Activated naive CD4-positive, alpha-beta T cell (primary cell): ENCODE data around the gene DNAAF3.
A peak's percentile ranks its signal among the peaks of the same experiment; 100 is the strongest.
"Not testable (repeated sequence)": the region's sequence is repeated elsewhere in the genome, so short reads cannot be mapped to it uniquely, and the experiment has no call there.

Experiments
- DNase-seq, 4 experiments: peaks; one replicate each; lab custom pipeline; 2025; lab: John Stamatoyannopoulos, UW

Gene DNAAF3

DNA sequence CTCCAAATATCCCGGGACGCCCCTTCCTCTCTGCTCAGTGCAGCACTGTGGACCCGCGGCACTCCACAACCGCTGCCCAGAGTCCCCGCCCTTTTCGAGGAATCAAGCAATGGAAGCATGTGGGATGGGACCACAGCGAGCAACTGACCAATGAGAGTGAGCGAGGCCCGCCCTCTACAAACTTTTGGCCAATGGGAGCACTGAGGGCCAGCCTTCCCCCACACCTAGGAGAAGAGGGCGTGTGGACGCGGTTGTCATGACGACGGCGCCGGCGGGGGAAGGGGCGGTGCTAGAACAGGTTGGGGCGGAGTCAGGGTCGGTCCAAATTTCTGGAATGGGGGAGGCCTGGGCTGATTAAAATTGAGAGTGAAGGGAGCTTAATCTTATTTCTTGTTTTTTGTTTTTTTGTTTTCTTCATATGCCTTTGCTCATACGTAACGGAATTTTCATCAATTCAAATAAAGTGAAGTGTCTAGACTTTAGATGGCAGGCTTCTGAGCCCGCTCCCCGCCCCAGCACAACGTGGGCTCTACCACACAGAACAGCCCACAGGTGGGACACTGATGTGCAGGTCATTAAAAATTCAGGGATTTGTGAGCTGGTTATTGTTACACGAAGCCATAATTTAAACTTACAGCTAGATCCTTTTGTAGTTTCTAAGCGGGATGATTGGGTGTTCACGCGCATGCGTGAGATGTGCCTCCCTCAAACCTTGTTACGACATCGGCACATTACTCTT, at the start of gene DNAAF3:
TSS of gene DNAAF3 (minus strand) at position 84 of the 739 bp plus-strand sequence. CDS start 200 bp downstream, outside the sequence.
- DNase-seq = peak in 2 of 4 experiments; percentile 29 to 38

DNA sequence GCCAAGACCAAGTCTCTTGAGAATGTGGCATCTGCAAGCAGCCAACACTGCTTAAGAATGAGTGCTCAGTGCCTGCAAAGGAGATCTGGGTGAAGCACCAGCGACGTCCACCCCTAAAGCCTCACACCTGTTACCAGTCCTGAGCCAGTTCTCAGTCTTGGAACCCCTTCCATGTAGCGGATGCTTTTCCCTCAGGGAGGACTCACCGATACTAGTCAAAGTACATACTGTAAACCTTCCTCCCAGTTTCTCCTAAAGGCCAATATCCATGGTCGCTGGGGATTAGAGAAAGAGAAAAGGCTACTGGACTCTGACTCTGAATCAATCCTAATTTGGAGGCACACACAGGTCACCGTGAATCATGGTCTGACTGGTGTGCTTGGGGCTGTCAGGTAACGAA, 47.1 kb upstream of the DNAAF3 start:
- DNase-seq = no peak

DNA sequence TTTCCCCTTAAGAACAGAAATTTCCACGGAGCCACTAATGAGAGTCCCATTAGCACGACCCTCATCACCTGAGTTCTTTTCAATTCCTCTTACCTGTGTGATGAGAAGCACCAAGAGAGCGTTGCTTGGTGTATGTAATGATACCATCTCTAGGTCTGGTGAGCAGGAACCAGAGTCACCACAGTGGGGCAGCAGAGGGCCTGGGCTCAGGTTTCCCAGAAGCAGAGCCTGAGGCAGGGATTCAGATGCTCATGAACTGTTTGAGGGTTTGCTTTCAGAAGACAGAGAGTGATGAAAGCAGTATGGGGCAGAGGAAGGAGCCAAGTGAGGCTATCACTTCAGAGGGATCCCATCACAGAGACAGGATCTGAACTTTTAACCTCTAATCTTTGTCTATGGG, 46.0 kb upstream of the DNAAF3 start:
- peak in 2 of 4 experiments; percentile 7 to 21 for DNase-seq

DNA sequence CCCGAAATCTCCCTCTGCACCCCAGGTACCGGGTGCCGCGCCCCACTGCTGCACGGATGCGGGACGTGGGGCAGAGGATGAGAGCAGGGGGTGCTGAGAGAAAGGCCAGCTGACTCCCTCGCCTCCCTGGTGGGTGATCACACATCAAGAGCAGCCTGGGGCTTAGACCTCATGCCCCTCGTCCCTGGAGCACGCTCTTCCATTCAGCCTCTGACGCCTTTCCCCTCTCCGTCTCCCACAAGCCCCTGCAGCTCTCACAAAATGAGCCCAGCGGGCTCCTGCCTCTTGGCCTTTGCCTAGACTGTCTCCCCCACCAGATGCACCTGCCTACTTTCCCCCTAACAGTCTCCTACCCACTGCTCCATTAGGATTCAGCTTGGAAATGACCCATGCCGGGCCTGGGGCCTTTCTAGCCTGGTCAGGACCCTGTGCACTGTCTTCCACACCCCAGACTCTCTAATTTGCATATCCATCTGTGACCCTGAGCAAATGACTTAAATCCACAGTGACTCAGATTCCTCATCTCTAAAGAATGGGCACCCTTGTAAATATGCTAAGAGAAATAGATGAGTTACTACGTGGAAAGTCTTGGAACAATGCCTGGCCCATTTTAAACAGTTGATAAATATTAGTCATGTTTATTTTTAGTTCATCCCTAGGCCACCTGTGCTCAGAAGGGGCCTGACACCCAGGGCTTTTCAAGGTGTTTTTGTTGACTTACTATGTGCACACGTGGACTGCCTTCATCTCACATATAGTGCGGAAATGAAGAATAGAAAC, 43.5 kb upstream of the DNAAF3 start:
- no peak for DNase-seq

DNA sequence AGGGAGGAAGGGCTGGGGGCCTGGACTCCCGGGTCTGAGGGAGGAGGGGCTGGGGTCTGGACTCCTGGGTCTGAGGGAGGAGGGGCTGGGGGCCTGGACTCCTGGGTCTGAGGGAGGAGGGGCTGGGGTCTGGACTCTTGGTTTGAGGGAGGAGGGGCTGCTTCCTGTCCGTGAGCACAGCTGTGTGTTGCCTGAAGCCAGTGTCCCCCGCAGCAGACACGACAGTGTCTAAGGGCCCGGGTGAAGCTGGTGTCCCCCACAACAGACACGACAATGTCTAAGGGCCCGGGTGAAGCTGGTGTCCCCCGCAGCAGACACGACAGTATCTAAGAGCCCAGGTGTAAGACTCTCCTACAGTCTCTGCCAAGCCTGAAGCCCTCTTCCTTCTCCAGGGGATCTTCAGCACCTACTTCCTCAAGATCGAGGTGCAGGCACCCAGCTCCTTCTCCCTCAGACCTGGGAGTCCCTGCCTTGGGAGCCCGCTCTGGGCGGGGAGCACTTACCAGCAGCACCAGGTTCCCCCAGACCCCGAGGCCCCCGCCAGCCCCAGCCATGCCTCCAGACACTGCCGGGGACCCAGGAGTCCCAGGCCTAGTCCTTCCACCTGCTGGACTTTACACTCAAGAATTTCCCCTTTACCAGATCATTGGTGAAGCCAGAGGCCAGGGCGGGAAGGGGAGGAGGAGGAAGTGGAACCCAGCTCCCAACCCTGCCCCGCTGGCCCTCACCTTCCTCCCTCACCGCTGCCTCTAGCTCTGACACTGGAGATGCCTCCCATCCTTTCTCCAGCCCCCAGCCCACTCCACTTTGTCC, 42.7 kb upstream of the DNAAF3 start, which contains the start of gene PTPRH:
TSS of gene PTPRH (minus strand) at position 622 of the 813 bp plus-strand sequence. CDS start at position 554, 68 bp downstream.
- DNase-seq = no peak

DNA sequence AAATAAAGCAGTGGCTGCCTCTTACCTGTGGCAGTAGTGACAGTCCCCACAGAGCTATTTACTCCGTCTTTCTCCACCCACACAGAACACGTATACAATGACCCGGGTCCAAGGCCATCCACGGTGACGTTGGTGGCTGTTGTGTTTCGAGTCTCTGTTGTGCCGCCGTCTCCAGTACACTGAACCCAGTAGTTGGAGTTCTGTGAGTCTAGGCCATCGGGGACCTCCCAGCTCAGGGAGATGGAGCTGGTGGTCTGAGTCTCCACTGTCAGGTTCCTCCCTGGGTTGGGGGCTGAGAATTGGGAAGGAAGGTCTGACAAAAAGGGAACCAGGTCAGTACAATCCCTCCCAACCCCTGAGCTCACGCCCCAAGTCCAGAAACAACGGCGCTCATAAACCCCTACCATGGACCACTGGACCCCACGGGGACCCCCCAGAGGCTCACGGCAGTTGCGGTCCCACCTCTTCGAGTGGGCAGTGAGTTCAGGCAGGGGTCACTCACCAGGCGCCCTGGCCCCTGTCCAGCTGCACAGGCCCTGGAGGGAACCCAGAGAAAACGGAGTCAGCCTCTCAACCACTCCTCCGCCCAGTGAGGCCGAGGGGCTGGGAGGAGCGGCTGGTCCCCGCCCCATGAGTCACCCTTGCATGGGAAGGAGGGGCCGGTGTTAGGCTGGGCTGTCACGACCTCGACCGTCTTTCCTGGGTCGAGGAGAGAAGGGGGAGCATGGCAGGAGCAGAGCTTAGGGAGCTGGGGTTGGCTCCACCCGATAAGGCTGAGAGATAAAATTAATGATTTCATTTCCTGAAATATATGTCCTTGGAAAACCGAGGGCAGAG, 40.5 kb upstream of the DNAAF3 start:
- peak in 1 of 4 experiments; percentile 10 for DNase-seq

DNA sequence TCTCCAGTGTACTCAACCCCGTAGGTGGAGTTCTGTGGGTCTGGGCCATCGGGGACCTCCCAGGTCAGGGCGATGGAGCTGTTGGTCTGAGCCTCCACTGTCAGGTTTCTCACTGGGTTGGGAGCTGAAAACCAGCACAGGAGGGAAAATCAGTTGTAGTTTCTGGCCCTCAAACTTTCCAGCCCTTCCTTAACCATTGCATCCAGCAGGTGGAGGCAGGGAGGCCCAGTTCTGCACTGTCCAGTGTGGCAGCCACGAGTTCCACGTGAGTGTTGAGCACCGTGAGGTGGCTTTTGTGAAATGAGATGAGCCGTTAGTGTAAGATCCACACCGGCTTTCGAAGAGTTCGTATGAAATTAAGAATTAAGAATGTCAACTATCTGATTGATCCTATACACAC, 35.8 kb upstream of the DNAAF3 start:
- not testable (repeated sequence) for DNase-seq

DNA sequence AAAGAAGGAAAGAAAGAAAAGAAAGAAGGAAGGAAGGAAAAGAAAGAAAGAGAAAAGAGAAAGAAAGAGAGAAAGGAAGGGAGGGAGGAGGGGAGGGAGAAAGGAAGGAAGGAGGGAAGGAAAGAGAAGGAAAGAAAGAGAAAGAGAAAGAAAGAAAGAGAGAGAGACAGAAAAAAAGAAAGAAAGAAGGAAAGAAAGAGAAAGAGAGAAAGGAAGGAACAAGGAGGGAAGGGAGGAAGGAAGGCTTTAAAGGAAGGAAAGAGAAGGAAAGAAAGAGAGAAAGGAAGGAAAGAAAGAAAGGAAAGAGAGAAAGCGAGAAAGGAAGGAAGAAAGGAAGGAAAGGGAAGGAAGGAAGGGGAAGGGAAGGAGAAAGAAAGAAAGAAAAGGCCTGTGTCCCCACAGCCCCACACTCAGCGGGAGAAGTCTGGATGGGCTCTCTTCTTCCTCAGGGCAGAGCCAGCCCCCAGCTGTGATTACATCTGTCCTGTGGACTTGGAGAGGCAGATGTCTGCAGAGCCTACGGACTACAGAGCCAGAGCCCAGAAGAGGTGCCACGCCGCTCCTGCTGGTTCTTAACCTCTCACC, 33.3 kb upstream of the DNAAF3 start:
- no peak for DNase-seq

DNA sequence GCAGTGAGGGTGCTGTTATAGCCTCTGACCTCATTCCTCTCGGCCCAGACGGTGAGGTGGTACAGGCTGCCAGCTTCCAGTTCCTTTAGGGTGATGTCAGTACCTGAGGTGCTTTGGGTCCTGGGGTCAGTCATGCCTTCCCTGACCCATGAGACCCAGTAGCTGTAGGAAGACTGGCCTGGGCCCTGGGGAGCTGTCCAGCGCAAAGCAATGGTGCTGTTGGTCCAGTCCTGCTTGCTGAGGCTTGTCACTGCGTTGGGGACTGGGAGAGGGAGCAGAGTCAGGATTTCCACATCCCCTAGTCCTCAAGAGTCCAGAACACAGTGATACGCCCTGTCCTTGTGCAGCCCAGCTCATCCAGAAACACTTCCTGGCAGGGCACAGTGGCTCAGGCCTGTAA, 32.2 kb upstream of the DNAAF3 start:
- no peak for DNase-seq

DNA sequence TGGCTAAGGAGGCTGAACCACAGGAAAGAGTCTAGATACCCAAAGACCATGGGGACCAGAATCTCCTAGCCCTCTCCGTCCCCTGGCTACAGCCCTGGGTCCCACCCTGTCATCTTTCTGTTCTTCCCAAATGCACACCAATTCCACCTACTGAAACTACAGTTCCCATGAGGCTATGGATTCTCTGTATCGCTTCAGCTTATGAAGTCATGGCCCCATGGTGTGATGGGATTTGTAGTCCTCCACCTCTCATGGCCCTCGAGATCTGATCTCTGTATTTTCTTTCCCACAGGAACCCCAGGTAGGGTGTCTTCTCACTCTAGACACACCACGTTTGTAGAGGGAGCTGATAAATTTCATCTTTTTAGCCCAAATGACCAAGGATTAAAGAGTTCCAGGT, 31.1 kb upstream of the DNAAF3 start:
- no peak for DNase-seq

DNA sequence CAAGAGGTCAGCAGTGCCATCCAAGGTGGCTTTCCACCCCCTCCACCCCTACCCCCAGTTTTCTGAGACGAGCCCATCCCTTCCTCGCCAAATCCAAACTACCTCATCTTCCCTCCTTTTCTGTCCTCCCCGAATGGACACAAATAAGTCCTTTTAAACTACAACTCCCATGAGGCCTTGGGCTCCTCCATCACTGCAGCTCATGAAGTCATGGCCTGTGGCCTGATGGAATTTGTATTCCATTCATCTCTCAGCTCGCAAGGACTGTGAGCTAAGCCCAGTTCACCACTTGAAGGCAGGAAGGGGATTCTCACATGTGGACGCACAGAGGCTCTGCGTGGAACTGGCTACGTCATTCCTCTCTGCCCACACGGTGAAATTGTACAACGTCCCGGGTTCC, 30.4 kb upstream of the DNAAF3 start:
- no peak for DNase-seq

DNA sequence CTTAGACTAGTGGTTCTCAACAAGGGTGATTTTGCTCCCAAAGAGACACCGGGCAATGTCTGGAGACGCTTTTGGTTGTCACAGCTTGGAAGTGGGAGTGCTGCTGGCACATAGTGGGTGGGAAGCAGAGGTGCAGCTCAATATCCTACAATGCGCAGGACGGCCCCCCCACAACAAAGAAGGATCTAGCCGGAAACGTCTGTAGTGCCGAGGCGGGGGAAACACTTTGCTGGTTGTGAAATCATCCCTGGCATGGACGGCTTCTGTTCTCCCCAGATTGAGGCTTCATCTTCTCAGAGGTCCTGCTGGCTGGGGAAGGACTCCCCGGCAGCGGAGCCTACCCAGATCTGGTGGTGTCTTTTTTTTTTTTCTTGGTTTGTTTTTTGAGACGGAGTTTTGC, 27.1 kb upstream of the DNAAF3 start:
- no peak for DNase-seq

DNA sequence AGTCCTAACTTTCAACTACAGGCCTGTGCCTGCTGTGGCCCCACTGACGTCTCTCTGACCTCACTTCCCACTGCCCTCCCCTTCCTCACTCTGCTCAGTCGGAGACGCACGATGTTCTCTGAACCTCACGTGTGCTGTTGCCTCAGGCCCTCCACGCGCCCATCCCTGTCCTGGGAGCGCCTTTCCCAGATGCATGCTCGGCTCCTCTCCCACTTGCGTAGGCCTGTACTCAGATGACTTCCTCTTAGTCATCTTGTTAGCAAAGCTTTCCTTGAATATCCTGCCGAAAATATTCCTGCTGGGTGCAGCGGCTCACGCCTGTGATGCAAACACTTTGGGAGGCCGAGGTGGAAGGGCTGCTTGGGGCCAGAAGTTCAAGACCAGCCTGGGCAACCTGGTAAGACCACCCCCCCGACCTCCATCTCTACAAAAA, 23.0 kb upstream of the DNAAF3 start:
- DNase-seq = no peak

DNA sequence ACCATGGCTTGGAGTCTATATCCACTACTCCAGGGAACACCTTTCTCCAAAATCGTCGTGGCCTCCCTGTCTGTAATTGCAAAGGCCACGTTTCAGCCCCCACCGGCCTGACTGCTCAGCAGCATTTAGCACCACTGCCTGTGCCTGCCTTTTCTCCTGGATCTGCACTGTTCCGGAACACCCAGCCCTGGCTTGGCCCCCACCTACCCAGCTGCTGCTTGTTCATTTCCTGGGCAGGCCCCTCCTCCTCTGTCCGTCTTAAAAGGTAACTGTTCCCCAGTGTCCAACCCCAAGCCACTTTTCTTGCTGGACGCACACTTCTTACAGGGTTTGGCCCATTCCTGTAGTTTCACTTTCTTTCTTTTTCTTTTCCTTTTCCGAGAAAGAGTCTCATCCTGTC, 22.2 kb upstream of the DNAAF3 start:
- no peak for DNase-seq

DNA sequence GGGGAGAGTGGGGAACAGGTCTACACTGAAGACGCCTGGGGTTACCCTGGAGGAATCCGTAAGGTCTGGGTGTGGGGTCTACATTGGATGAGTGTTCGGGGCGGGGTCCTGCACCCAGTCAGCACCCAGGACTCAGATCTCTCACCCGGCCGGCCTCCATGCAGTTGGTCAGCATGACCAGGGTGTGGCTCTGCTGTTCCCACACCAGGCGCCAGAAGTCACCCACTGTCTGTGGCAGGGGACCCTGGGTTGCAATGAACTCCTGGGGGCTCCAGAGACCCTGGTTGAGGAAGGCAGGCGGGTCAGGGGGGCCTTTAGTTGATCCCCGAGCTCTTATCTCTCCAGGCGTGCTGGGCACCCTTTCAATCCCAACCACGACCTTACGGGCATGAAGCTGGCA, 19.7 kb upstream of the DNAAF3 start:
- no peak for DNase-seq

DNA sequence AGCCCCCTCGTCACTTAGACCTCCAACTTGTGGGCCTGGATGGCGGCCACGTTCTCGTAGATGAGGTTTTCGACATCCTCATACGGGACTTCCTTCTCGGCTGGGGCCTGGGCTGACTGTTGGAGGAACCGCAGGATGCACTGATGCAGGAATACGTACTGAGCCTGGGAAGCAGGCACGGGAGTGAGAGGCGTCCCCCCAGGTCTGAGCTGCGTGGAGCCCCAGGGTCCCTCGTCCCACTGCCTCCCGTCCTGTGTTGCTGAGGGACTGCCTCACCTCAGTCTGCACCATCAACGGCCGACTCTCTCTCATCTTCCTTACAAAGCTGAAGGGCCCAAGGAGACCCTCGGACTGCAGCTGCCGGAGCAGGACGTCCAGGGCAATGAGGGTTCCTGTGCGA, 15.3 kb upstream of the DNAAF3 start:
- no peak for DNase-seq

DNA sequence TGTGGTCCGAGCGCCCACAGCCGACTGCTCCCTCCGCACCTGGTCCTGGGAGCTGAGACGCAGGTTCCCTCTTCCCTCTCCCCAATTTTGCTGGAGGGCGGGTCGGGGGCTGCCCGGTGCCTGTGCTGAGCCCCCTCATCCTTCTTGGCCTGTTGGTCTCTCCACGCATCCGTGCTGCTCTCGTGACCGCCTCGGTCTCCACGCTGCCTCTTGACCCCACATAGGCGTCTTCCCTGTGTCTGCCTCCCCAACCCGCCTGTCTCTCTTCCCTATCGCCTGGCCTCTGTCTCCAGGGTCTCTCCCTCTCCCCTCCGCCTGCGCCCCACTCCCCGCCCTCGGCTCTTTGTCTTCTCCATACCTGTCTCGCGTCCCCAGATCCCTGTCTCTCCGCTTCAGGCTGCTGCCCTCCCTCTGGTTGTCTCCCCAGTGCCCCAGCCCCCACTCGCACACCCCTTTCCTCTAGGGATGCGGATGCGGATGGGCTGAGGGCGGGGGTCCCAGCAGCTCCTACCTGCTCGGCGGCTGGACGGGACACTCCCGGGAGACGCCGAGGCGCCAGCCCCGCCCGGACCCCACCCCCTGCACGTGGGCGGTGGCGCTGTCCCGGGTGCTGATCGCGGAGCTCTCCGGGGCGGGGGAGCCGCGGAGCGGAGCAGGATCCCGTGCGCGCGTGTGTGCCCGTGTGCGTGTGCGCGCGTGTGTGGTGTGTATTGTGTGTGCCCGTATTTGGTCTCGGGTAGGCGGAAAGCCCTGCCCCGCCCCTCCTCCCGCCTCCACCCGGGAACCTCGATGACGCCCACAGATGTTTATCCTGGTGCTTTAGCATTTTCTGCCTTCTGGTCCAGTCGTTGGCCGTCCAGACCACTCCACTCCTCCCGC, 13.4 kb upstream of the DNAAF3 start, which contains the start of gene SYT5:
TSS of gene SYT5 (minus strand) at position 684 of the 879 bp plus-strand sequence. CDS start 1,248 bp downstream, outside the sequence.
- peak; percentile 19 to 60 (median 33) for DNase-seq

DNA sequence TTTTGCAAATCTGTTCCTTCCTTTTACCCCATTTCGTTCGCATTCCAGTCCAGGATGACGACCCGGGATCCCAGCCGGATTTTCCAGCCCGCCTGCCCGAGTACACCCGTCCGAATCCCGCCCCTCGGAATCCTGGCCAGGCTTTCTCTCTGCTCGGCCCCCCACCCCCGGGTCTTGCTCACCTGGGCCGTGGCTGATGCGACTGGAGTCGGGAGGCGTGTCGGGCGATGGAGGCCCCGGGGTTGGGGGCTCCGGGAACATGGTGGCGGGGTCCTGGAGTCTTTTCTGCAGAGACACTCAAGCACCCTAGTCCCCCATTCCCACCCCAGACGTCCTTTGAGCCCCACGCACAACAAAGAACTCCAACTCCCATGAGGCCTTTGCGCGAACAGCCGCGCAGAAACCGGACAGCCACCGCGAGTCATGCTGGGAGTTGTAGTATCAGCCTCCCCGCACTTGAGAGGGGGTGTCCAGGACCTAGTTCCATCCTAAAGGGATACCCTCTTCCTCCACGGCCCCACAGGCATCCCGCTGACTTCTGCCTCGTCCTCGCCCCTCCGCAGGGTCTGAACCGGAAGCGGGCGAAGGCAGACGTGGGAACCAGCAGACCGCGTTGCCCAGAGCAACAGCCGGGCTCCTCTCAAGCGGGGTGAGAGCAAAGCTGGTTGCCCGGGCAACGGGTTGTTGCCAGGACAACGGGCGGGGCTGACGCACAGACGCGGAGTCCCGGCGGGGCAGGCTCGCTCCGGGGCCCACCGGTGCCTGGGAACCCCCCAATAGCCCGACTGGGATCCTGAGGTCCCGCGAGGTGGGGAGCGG, 12.6 kb upstream of the DNAAF3 start:
- peak; percentile 67 to 88 (median 78) for DNase-seq

DNA sequence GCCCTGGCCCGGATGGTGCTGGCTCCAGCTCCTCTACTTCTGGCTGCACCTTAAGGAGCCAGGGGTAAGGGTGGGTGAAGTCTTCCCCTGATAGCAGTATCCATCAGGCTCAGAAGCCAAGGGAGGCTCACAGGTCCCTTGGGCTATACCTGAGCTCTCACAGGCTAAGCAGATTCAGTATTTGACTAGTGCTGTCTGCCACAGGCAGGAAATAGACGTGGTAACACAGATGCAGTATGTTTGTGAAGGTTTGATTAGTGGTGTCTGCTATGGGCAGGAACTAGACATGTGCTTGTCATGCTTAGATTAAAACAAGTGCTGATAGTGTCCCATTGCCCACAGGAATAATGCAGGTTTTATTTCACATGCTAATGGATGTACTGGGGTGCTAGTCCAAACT, 9.7 kb upstream of the DNAAF3 start:
- DNase-seq = no peak
